Daoy (cell line): Measurements from ENCODE around the gene TOMM20. TPM values are rescaled to one million over a fixed set of nuclear protein-coding genes. Genes with fewer than 3 reads are reported as not detected.
A peak's percentile ranks its signal among the peaks of the same experiment; 100 is the strongest.
"Not testable (repeated sequence)": the region's sequence is repeated elsewhere in the genome, so short reads cannot be mapped to it uniquely, and the experiment has no call there.

Experiments
- DNase-seq: peaks from one replicate; pipeline ENCODE4 v3.0.0-alpha.2; 2015; ENCODE audit warnings: low read depth
- total RNA-seq: library from RNA; depleted of rRNA; stranded (reverse); fragments of >200 nt; shearing (Covaris generic); gene quantifications from 2 replicates; pipeline ENCODE4 v1.2.3, GENCODE V29; 2014

TOMM20 gene
- total RNA-seq, 1 experiment from 2014 or later = 86.1 TPM

GRCh38 chr1:235102259-235102582, 26.4 kb downstream of the TOMM20 start:
- no peak for DNase-seq

GRCh38 chr1:235101558-235102258, 26.9 kb downstream of the TOMM20 start:
- DNase-seq = peak; percentile 28

- DNase-seq = no peak
Measured at GRCh38 chr1:235100194-235100772, 28.4 kb downstream of the TOMM20 start.

GRCh38 chr1:235098991-235099390, 29.6 kb downstream of the TOMM20 start:
- DNase-seq = no peak

GRCh38 chr1:235098547-235098946, 30.1 kb downstream of the TOMM20 start:
- no peak for DNase-seq

GRCh38 chr1:235097501-235097900, 31.1 kb downstream of the TOMM20 start:
- not testable (repeated sequence) for DNase-seq

- DNase-seq = no peak
Measured at GRCh38 chr1:235095938-235096562, 32.6 kb downstream of the TOMM20 start.

- DNase-seq = peak; percentile 74
Measured at GRCh38 chr1:235093696-235094592, 34.7 kb downstream of the TOMM20 start.

GRCh38 chr1:235093013-235093695, 35.5 kb downstream of the TOMM20 start:
- DNase-seq = peak; percentile 63

GRCh38 chr1:235092415-235092814, 36.2 kb downstream of the TOMM20 start:
- not testable (repeated sequence) for DNase-seq

- DNase-seq = not testable (repeated sequence)
Measured at GRCh38 chr1:235092045-235092406, 36.6 kb downstream of the TOMM20 start.

- DNase-seq = not testable (repeated sequence)
Measured at GRCh38 chr1:235091319-235092044, 37.2 kb downstream of the TOMM20 start.

- no peak for DNase-seq
Measured at GRCh38 chr1:235090406-235091069, 38.1 kb downstream of the TOMM20 start.

- DNase-seq = no peak
Measured at GRCh38 chr1:235088907-235089306, 39.7 kb downstream of the TOMM20 start.

GRCh38 chr1:235088430-235088829, 40.2 kb downstream of the TOMM20 start:
- no peak for DNase-seq

- DNase-seq = no peak
Measured at GRCh38 chr1:235087906-235088305, 40.7 kb downstream of the TOMM20 start.

GRCh38 chr1:235085411-235086117, 43.1 kb downstream of the TOMM20 start:
- DNase-seq = not testable (repeated sequence)

GRCh38 chr1:235080788-235081187, 47.8 kb downstream of the TOMM20 start:
- DNase-seq = not testable (repeated sequence)

GRCh38 chr1:235080297-235080657, 48.4 kb downstream of the TOMM20 start:
- not testable (repeated sequence) for DNase-seq
